CD4-positive, alpha-beta T cell (primary cell): ENCODE data around the gene DSCAML1. TPM values are rescaled to one million over a fixed set of nuclear protein-coding genes. Genes with fewer than 3 reads are reported as not detected.

Experiments
- ATAC-seq: fragments of 200-7000 bp; cut with Tn5 transposase; one replicate; pipeline ENCODE4 v1.10.0; 2022; ENCODE audit warnings: mild to moderate bottlenecking; ENCODE audit not compliant: poor library complexity
- CTCF ChIA-PET: fragments of 350-600 bp; sonication (Branson Sonifier 250); formaldehyde crosslinking; loops from one replicate; lab custom pipeline; 2021; ENCODE audit warnings: antibody characterized with exemption, inconsistent platforms; lab: Charles Lee
- POLR2A ChIA-PET: fragments of 350-600 bp; sonication (Branson Sonifier 250); formaldehyde crosslinking; loops from one replicate; lab custom pipeline; 2021; ENCODE audit warnings: antibody characterized with exemption, inconsistent platforms; lab: Charles Lee
- DNase-seq, 14 experiments: peaks; one replicate each; pipeline ENCODE4 v3.0.0-alpha.2; 2013 to 2020; ENCODE audit warnings: mixed read lengths in 2 of 14
- H3K27ac ChIP-seq, 2 donors: one replicate each; pipeline versions ENCODE4 v1.5.1 to v1.7.0; 2013; ENCODE audit warnings: low read length in 2 of 2, low read depth in 1 of 2, mild to moderate bottlenecking in 1 of 2
- H3K27me3 ChIP-seq, 2 experiments: 1 replicate in 1 of 2; 2 replicates in 1 of 2; pipeline versions ENCODE4 v1.6.1 to v1.7.0; 2013; ENCODE audit warnings: low read length in 2 of 2, control low read depth in 1 of 2, mild to moderate bottlenecking in 1 of 2, moderate library complexity in 1 of 2; ENCODE audit not compliant: insufficient read depth in 2 of 2, control insufficient read depth in 1 of 2
- H3K36me3 ChIP-seq: one replicate; pipeline ENCODE4 v1.6.1; 2013; ENCODE audit warnings: low read length, control low read depth; ENCODE audit not compliant: insufficient read depth
- H3K4me1 ChIP-seq: one replicate; pipeline ENCODE4 v1.6.1; 2013; ENCODE audit warnings: low read length, control low read depth; ENCODE audit not compliant: insufficient read depth
- H3K4me3 ChIP-seq: one replicate; pipeline ENCODE4 v1.5.1; 2013; ENCODE audit warnings: mild to moderate bottlenecking, low read length, moderate library complexity
- H3K9me3 ChIP-seq, 2 experiments: 1 replicate in 1 of 2; 2 replicates in 1 of 2; pipeline versions ENCODE4 v1.6.1 to v1.7.0; 2013; ENCODE audit warnings: low read length in 2 of 2, mild to moderate bottlenecking in 2 of 2, control low read depth in 1 of 2, moderate library complexity in 1 of 2; ENCODE audit not compliant: control insufficient read depth in 1 of 2, insufficient read depth in 1 of 2
- H3K27ac Mint-ChIP-seq: one replicate; pipeline ENCODE4 v1.8.0; 2020; ENCODE audit warnings: mixed read lengths
- H3K27me3 Mint-ChIP-seq: one replicate; pipeline ENCODE4 v1.8.0; 2021; ENCODE audit warnings: mixed read lengths
- H3K36me3 Mint-ChIP-seq: one replicate; pipeline ENCODE4 v1.8.0; 2021; ENCODE audit warnings: low read depth, mixed read lengths
- H3K4me1 Mint-ChIP-seq: one replicate; pipeline ENCODE4 v1.8.0; 2021; ENCODE audit warnings: low read depth, mixed read lengths
- H3K4me3 Mint-ChIP-seq: one replicate; pipeline ENCODE4 v1.8.0; 2020; ENCODE audit warnings: mild to moderate bottlenecking, mixed read lengths
- H3K9me3 Mint-ChIP-seq: one replicate; pipeline ENCODE4 v1.8.0; 2020; ENCODE audit warnings: mixed read lengths
- CTCF ChIP-seq: fragments of 200-600 bp; IDR thresholded peaks from one replicate; pipeline ENCODE4 v1.8.0; 2022; ENCODE audit warnings: antibody characterized with exemption, mild to moderate bottlenecking
- intact Hi-C, 2 experiments: fragments of 100-400 bp; cut with DNase I in 1 of 2; cut with micrococcal nuclease in 1 of 2; formaldehyde crosslinking; loops; one replicate each; pipeline versions ENCODE4 v1.15.1 to v1.9.0; 2023 to 2025; cut with DNase I, micrococcal nuclease
- total RNA-seq, 174 experiments: library from RNA in 2 of 174; stranded (reverse) in 2 of 174; gene quantifications; one replicate each; pipeline ENCODE4 v1.2.3 and lab custom pipeline; 2021 to 2026

DSCAML1 gene
- total RNA-seq, 2 experiments from 2014 or later, result 0.22 to 0.61 TPM

GRCh38 chr11:117684111-117684510 lies 112.9 kb downstream of the DSCAML1 start:
- H3K27me3 ChIP-seq, result peaks cover 0 to 10% of the 10 kb centered on the region in 2 experiments
- ATAC-seq, result no peak
- no peak for DNase-seq
- no peak for TF ChIP-seq CTCF
- no peaks in the 10 kb centered on the region for H3K36me3 ChIP-seq
- intact Hi-C loops, result no loop called here
- Mint-ChIP-seq H3K9me3 (no peaks in the 10 kb centered on the region), H3K36me3 (no peaks in the 10 kb centered on the region), H3K4me3 (no peak overlapping the region), H3K27ac (no peak overlapping the region), H3K4me1 (no peaks in the 10 kb centered on the region), H3K27me3 (peaks cover 14% of the 10 kb centered on the region)
- ChIA-PET CTCF (no interaction called here), POLR2A (no interaction called here)
- H3K27ac ChIP-seq, result no peak overlapping the region
- no peaks in the 10 kb centered on the region for H3K9me3 ChIP-seq
- no peak overlapping the region for H3K4me3 ChIP-seq
- no peaks in the 10 kb centered on the region for H3K4me1 ChIP-seq

GRCh38 chr11:117681438-117681837 lies 115.6 kb downstream of the DSCAML1 start:
- Histone ChIP-seq H3K36me3 (no peaks in the 10 kb centered on the region), H3K9me3 (no peaks in the 10 kb centered on the region), H3K27ac (no peak overlapping the region), H3K4me3 (no peak overlapping the region), H3K27me3 (peaks cover 0 to 4% of the 10 kb centered on the region in 2 experiments), H3K4me1 (no peaks in the 10 kb centered on the region)
- ATAC-seq (no peak), DNase-seq (no peak)
- no peaks in the 10 kb centered on the region for H3K9me3 Mint-ChIP-seq
- no peak for TF ChIP-seq CTCF
- H3K36me3 Mint-ChIP-seq, result no peaks in the 10 kb centered on the region
- POLR2A ChIA-PET, result no interaction called here
- peaks cover 9% of the 10 kb centered on the region for H3K27me3 Mint-ChIP-seq
- intact Hi-C loops, result no loop called here
- H3K27ac Mint-ChIP-seq, result no peak overlapping the region
- no peak overlapping the region for H3K4me3 Mint-ChIP-seq
- CTCF ChIA-PET, result no interaction called here
- H3K4me1 Mint-ChIP-seq, result no peaks in the 10 kb centered on the region

- peaks cover 18% of the 10 kb centered on the region for H3K27me3 Mint-ChIP-seq
- no peaks in the 10 kb centered on the region for H3K36me3 ChIP-seq
- H3K27ac ChIP-seq, result no peak overlapping the region
- no peak overlapping the region for H3K4me3 ChIP-seq
- ATAC-seq (no peak), DNase-seq (no peak)
- H3K9me3 ChIP-seq, result no peaks in the 10 kb centered on the region
- H3K9me3 Mint-ChIP-seq, result no peaks in the 10 kb centered on the region
- CTCF ChIA-PET, result no interaction called here
- no peak overlapping the region for H3K27ac Mint-ChIP-seq
- H3K36me3 Mint-ChIP-seq, result no peaks in the 10 kb centered on the region
- intact Hi-C loops, result no loop called here
- H3K4me1 ChIP-seq, result no peaks in the 10 kb centered on the region
- TF ChIP-seq CTCF, result no peak
- POLR2A ChIA-PET, result no interaction called here
- H3K4me1 Mint-ChIP-seq, result peaks cover 4% of the 10 kb centered on the region
- no peak overlapping the region for H3K4me3 Mint-ChIP-seq
- peaks cover 4% of the 10 kb centered on the region in 2 experiments for H3K27me3 ChIP-seq
These were observed 117.6 kb downstream of the DSCAML1 start for GRCh38 chr11:117679461-117679860.
